ENCODE data around the gene MICA. TPM values are rescaled to one million over a fixed set of nuclear protein-coding genes. Genes with fewer than 3 reads are reported as not detected.
A peak's percentile ranks its signal among the peaks of the same experiment; 100 is the strongest.

The MICA gene
- total and polyA plus RNA-seq, 9 of the 15 experiments (the other 6 are each of a cell fraction or from before 2014, with no cell fraction given): 11.8 to 24.6 (median 16.7) TPM

DNA sequence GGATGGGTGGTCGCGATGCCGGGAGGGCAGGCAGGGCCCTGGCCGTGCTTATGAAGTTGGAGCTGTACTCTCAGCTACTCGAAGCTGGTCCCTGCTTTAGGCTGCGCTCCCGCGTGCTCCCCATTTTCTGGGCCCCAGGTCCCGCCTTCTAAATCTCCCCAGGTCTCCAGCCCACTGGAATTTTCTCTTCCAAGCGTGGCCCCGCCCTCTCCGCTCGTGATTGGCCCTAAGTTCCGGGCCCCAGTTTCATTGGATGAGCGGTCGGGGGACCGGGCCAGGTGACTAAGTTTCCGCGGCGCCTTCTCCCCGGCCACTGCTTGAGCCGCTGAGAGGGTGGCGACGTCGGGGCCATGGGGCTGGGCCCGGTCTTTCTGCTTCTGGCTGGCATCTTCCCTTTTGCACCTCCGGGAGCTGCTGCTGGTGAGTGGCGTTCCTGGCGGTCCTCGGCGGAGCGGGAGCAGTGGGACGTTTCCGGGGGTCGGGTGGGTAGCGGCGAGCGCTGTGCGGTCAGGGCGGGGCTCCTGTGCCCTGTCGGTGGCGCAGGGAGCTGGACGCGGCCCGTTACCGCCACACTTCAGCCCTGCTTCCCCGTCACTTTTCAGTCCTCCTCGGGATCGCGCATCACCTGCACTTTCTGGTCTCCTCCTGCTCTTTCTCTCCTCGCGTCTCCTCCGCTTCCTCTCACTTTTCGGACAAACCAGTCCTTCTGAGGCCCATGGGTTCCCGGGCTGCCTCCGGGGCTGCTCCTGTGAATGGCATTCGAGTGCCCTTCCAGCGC lies at the start of gene MICA (continued):
- TF ChIP-seq, protein P1, sequence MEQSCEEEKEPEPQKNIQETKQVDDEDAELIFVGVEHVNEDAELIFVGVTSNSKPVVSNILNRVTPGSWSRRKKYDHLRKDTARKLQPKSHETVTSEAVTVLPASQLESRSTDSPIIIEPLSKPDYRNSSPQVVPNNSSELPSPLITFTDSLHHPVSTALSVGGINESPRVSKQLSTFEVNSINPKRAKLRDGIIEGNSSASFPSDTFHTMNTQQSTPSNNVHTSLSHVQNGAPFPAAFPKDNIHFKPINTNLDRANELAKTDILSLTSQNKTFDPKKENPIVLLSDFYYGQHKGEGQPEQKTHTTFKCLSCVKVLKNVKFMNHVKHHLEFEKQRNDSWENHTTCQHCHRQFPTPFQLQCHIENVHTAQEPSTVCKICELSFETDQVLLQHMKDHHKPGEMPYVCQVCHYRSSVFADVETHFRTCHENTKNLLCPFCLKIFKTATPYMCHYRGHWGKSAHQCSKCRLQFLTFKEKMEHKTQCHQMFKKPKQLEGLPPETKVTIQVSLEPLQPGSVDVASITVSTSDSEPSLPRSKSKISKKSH (CRISPR knock-in tag; IDR thresholded peaks at IDR 0.05): no peak
- TF ChIP-seq SNRNP70 (optimal IDR thresholded peaks at IDR 0.05; ENCODE audit: low read depth, low read length): no peak
- TF ChIP-seq ZKSCAN3 (CRISPR knock-in tag; IDR thresholded peaks at IDR 0.05): no peak
- no peak for TF ChIP-seq CHD2 (IDR thresholded peaks at IDR 0.05; ENCODE audit: low read depth, low read length)
- no peak; the same call in none of the 2 replicates for TF ChIP-seq KLF1 (tag; IDR thresholded peaks at IDR 0.05)
- TF ChIP-seq ZNF347 (CRISPR knock-in tag; IDR thresholded peaks at IDR 0.05; ENCODE audit: low read depth): no peak
- no peak for TF ChIP-seq WHSC1 (IDR thresholded peaks at IDR 0.05; ENCODE audit: low read length)
- TF ChIP-seq, protein P2, sequence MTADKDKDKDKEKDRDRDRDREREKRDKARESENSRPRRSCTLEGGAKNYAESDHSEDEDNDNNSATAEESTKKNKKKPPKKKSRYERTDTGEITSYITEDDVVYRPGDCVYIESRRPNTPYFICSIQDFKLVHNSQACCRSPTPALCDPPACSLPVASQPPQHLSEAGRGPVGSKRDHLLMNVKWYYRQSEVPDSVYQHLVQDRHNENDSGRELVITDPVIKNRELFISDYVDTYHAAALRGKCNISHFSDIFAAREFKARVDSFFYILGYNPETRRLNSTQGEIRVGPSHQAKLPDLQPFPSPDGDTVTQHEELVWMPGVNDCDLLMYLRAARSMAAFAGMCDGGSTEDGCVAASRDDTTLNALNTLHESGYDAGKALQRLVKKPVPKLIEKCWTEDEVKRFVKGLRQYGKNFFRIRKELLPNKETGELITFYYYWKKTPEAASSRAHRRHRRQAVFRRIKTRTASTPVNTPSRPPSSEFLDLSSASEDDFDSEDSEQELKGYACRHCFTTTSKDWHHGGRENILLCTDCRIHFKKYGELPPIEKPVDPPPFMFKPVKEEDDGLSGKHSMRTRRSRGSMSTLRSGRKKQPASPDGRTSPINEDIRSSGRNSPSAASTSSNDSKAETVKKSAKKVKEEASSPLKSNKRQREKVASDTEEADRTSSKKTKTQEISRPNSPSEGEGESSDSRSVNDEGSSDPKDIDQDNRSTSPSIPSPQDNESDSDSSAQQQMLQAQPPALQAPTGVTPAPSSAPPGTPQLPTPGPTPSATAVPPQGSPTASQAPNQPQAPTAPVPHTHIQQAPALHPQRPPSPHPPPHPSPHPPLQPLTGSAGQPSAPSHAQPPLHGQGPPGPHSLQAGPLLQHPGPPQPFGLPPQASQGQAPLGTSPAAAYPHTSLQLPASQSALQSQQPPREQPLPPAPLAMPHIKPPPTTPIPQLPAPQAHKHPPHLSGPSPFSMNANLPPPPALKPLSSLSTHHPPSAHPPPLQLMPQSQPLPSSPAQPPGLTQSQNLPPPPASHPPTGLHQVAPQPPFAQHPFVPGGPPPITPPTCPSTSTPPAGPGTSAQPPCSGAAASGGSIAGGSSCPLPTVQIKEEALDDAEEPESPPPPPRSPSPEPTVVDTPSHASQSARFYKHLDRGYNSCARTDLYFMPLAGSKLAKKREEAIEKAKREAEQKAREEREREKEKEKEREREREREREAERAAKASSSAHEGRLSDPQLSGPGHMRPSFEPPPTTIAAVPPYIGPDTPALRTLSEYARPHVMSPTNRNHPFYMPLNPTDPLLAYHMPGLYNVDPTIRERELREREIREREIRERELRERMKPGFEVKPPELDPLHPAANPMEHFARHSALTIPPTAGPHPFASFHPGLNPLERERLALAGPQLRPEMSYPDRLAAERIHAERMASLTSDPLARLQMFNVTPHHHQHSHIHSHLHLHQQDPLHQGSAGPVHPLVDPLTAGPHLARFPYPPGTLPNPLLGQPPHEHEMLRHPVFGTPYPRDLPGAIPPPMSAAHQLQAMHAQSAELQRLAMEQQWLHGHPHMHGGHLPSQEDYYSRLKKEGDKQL (CRISPR knock-in tag; IDR thresholded peaks at IDR 0.05; ENCODE audit: borderline replicate concordance): 0 out of 2 replicates have a peak, but pooled peaks have one; percentile 80
- TF ChIP-seq KLF10 (CRISPR knock-in tag; IDR thresholded peaks at IDR 0.05): no peak
- TF ChIP-seq TARDBP (IDR thresholded peaks at IDR 0.05): no peak
- TF ChIP-seq ETV5 (CRISPR knock-in tag; IDR thresholded peaks at IDR 0.05; ENCODE audit: low read depth): peak; percentile 54
- TF ChIP-seq RBM34 (IDR thresholded peaks at IDR 0.05; ENCODE audit: borderline replicate concordance, insufficient read depth, low read length): no peak
- TF ChIP-seq, protein P3, sequence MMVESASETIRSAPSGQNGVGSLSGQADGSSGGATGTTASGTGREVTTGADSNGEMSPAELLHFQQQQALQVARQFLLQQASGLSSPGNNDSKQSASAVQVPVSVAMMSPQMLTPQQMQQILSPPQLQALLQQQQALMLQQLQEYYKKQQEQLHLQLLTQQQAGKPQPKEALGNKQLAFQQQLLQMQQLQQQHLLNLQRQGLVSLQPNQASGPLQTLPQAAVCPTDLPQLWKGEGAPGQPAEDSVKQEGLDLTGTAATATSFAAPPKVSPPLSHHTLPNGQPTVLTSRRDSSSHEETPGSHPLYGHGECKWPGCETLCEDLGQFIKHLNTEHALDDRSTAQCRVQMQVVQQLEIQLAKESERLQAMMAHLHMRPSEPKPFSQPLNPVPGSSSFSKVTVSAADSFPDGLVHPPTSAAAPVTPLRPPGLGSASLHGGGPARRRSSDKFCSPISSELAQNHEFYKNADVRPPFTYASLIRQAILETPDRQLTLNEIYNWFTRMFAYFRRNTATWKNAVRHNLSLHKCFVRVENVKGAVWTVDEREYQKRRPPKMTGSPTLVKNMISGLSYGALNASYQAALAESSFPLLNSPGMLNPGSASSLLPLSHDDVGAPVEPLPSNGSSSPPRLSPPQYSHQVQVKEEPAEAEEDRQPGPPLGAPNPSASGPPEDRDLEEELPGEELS (CRISPR knock-in tag; IDR thresholded peaks at IDR 0.05; ENCODE audit: borderline replicate concordance): no peak
